CD14-positive monocyte (primary cell): ENCODE results near the gene ABCC3. TPM values are rescaled to one million over a fixed set of nuclear protein-coding genes. Genes with fewer than 3 reads are reported as not detected.

Experiments used
- DNase-seq, 3 donors: peaks; one replicate each; pipeline ENCODE4 v3.0.0-alpha.2; 2011 to 2022
- H2AFZ ChIP-seq: 2 replicates; pipeline ENCODE4 v1.6.0; 2012; ENCODE audit warnings: mild to moderate bottlenecking, low read depth, low read length, inconsistent platforms; ENCODE audit not compliant: insufficient read depth, poor library complexity, severe bottlenecking
- H3K27ac ChIP-seq, 2 donors: 1 replicate in 1 of 2; 2 replicates in 1 of 2; pipeline ENCODE4 v1.5.1; 2012 to 2013; ENCODE audit warnings: low read length in 2 of 2, control low read depth in 1 of 2, inconsistent platforms in 1 of 2, low read depth in 1 of 2, mild to moderate bottlenecking in 1 of 2
- H3K27me3 ChIP-seq, 2 donors: one replicate each; pipeline versions ENCODE4 v1.6.0 to v1.6.1; 2011 to 2013; ENCODE audit warnings: low read length in 2 of 2; ENCODE audit not compliant: control insufficient read depth in 2 of 2, insufficient read depth in 2 of 2
- H3K36me3 ChIP-seq, 2 donors: replicated peaks in 1 of 2; 1 replicate in 1 of 2; 2 replicates in 1 of 2; pipeline versions ENCODE4 v1.5.1 to v1.6.1; 2012 to 2013; ENCODE audit warnings: low read length in 2 of 2, control low read depth in 1 of 2, inconsistent platforms in 1 of 2, mild to moderate bottlenecking in 1 of 2; ENCODE audit not compliant: insufficient read depth in 2 of 2, control insufficient read depth in 1 of 2
- H3K4me1 ChIP-seq, 2 donors: 1 replicate in 1 of 2; 2 replicates in 1 of 2; pipeline versions ENCODE4 v1.5.1 to v1.6.1; 2012 to 2013; ENCODE audit warnings: low read length in 2 of 2, control low read depth in 1 of 2, inconsistent platforms in 1 of 2, mild to moderate bottlenecking in 1 of 2, moderate library complexity in 1 of 2; ENCODE audit not compliant: insufficient read depth in 2 of 2, control insufficient read depth in 1 of 2
- H3K4me2 ChIP-seq: replicated peaks from 2 replicates; pipeline ENCODE3; 2012; ENCODE audit warnings: low read length, moderate library complexity, mild to moderate bottlenecking; ENCODE audit not compliant: poor library complexity, severe bottlenecking; ENCODE audit errors: extremely low read depth
- H3K4me3 ChIP-seq, 3 experiments: fragments of 200-600 bp in 1 of 3; sonication (generic) in 1 of 3; replicated peaks in 1 of 3; 1 replicate in 2 of 3; 2 replicates in 1 of 3; pipeline ENCODE4 v1.5.1; 2011 to 2013; ENCODE audit warnings: low read length in 3 of 3, mild to moderate bottlenecking in 3 of 3, control low read depth in 2 of 3, low read depth in 2 of 3, inconsistent platforms in 1 of 3, moderate library complexity in 1 of 3
- H3K79me2 ChIP-seq: 2 replicates; pipeline ENCODE4 v1.6.0; 2012; ENCODE audit warnings: mild to moderate bottlenecking, control low read depth, inconsistent platforms, low read length, moderate library complexity; ENCODE audit not compliant: insufficient read depth
- H3K9ac ChIP-seq: 2 replicates; pipeline ENCODE4 v1.6.0; 2017; ENCODE audit warnings: low read length, mild to moderate bottlenecking; ENCODE audit not compliant: insufficient read depth, poor library complexity, severe bottlenecking
- H3K9me3 ChIP-seq, 2 donors: replicated peaks in 1 of 2; 1 replicate in 1 of 2; 2 replicates in 1 of 2; pipeline versions ENCODE4 v1.5.1 to v1.6.1; 2012 to 2013; ENCODE audit warnings: low read length in 2 of 2, control low read depth in 1 of 2; ENCODE audit not compliant: control insufficient read depth in 1 of 2, insufficient read depth in 1 of 2
- H4K20me1 ChIP-seq: 2 replicates; pipeline ENCODE4 v1.6.0; 2012; ENCODE audit warnings: mild to moderate bottlenecking, low read length, control low read depth, moderate library complexity; ENCODE audit not compliant: insufficient read depth
- H3K27ac Mint-ChIP-seq, 7 donors: one replicate each; pipeline ENCODE4 v1.8.0; 2020; ENCODE audit warnings: mild to moderate bottlenecking in 7 of 7, mixed read lengths in 7 of 7, moderate library complexity in 6 of 7, inconsistent platforms in 2 of 7
- H3K27me3 Mint-ChIP-seq, 3 donors: one replicate each; pipeline ENCODE4 v1.8.0; 2021 to 2022; ENCODE audit warnings: low read depth in 3 of 3, mild to moderate bottlenecking in 3 of 3, mixed read lengths in 3 of 3, moderate library complexity in 3 of 3, inconsistent platforms in 1 of 3
- H3K36me3 Mint-ChIP-seq, 2 donors: one replicate each; pipeline ENCODE4 v1.8.0; 2020; ENCODE audit warnings: mixed read lengths in 2 of 2, inconsistent platforms in 1 of 2, mild to moderate bottlenecking in 1 of 2
- H3K4me1 Mint-ChIP-seq: one replicate; pipeline ENCODE4 v1.8.0; 2020; ENCODE audit warnings: mild to moderate bottlenecking, mixed read lengths
- H3K4me3 Mint-ChIP-seq, 2 donors: one replicate each; pipeline ENCODE4 v1.8.0; 2020; ENCODE audit warnings: mild to moderate bottlenecking in 2 of 2, mixed read lengths in 2 of 2, moderate library complexity in 1 of 2
- H3K9me3 Mint-ChIP-seq, 7 donors: one replicate each; pipeline ENCODE4 v1.8.0; 2020 to 2022; ENCODE audit warnings: mixed read lengths in 7 of 7, mild to moderate bottlenecking in 6 of 7, moderate library complexity in 6 of 7, inconsistent platforms in 2 of 7
- WGBS: methylation state at CpG from one replicate; pipeline ENCODE4 v1.1.5; 2013; ENCODE audit warnings: missing lambda C conversion rate; ENCODE audit not compliant: insufficient coverage; 5-methylcytosine and 5-hydroxymethylcytosine counted together
- intact Hi-C, 2 donors: fragments of 100-400 bp; cut with micrococcal nuclease; formaldehyde crosslinking; loops; one replicate each; pipeline versions ENCODE4 v1.15.0 to v1.15.1; 2023
- polyA plus RNA-seq, 3 donors: library from polyadenylated mRNA; depleted of rRNA in 1 of 3; unstranded in 2 of 3; stranded (reverse) in 1 of 3; fragments of 300-500 nt in 2 of 3; fragments of >200 nt in 1 of 3; fragmentation: Illumina TruSeq in 2 of 3; gene quantifications; 1 replicate in 2 of 3; 2 replicates in 1 of 3; pipeline ENCODE4 v1.2.3, GENCODE V29; 2012 to 2021
- TF ChIP-seq, protein P1 (sequence below): fragments of 200-600 bp; IDR thresholded peaks from one replicate; pipeline ENCODE4 v1.8.0; 2022; ENCODE audit warnings: antibody characterized with exemption, mild to moderate bottlenecking

The ABCC3 gene
- polyA plus RNA-seq, 3 donors, result 2.7 to 74.5 (median 11.4) TPM

DNA sequence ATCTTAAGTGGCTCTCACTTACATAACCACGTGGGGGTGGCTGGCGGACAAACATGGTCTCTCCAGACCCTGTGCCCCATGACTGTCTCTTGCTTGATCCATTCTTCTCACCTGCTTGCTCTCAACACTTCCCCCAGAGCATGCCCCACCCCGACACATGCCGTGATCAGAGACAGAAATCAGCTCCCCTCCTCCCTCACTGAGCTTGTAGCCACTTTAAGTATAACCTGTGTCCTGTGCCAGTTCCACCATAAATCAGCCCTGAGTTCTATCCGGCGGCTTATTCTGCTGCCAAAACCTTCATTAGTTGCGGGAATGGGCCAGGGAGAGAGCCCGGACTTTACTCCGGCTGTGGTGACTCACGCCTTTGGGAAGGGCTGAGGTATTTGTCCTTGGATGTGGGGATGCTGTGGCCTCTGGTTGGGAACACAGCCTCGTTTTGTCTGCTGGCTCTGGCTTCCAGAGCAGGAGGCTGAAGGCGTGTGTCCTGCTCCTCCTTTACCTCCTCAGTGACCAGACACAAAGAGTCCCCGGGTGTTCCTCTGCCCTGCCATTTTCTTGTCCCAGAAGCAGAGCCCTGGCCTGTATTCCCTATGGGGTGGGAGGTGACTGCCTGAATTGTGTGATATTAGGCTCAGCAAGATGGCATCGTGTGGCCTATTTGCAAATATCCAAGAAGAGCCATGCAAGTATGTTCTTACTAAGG, 52.0 kb downstream of the ABCC3 start:
- Mint-ChIP-seq H3K27me3 (peaks cover 5 to 12% (median 6%) of the 10 kb centered on the region in 3 donors), H3K27ac (no peak overlapping the region), H3K36me3 (no peaks in the 10 kb centered on the region), H3K4me1 (peaks cover under 1% of the 10 kb centered on the region), H3K9me3 (no peaks in the 10 kb centered on the region), H3K4me3 (no peak overlapping the region)
- peaks cover 0 to 4% of the 10 kb centered on the region in 2 donors for H3K36me3 ChIP-seq
- H3K27me3 ChIP-seq, result no peaks in the 10 kb centered on the region
- H3K4me3 ChIP-seq, result no peak overlapping the region
- no peak overlapping the region for H2AFZ ChIP-seq
- H3K79me2 ChIP-seq, result no peaks in the 10 kb centered on the region
- H3K4me2 ChIP-seq, result no peak overlapping the region
- H3K27ac ChIP-seq, result no peak overlapping the region
- no peaks in the 10 kb centered on the region for H3K9me3 ChIP-seq
- no peaks in the 10 kb centered on the region for H4K20me1 ChIP-seq
- no peak overlapping the region for H3K9ac ChIP-seq
- TF ChIP-seq, protein P1, sequence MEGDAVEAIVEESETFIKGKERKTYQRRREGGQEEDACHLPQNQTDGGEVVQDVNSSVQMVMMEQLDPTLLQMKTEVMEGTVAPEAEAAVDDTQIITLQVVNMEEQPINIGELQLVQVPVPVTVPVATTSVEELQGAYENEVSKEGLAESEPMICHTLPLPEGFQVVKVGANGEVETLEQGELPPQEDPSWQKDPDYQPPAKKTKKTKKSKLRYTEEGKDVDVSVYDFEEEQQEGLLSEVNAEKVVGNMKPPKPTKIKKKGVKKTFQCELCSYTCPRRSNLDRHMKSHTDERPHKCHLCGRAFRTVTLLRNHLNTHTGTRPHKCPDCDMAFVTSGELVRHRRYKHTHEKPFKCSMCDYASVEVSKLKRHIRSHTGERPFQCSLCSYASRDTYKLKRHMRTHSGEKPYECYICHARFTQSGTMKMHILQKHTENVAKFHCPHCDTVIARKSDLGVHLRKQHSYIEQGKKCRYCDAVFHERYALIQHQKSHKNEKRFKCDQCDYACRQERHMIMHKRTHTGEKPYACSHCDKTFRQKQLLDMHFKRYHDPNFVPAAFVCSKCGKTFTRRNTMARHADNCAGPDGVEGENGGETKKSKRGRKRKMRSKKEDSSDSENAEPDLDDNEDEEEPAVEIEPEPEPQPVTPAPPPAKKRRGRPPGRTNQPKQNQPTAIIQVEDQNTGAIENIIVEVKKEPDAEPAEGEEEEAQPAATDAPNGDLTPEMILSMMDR, result no peak
- 97% methylated on average over 6 of the region's 14 CpGs for WGBS
- no peaks in the 10 kb centered on the region for H3K4me1 ChIP-seq
- intact Hi-C loops, result no loop called here
- DNase-seq, result no peak

DNA sequence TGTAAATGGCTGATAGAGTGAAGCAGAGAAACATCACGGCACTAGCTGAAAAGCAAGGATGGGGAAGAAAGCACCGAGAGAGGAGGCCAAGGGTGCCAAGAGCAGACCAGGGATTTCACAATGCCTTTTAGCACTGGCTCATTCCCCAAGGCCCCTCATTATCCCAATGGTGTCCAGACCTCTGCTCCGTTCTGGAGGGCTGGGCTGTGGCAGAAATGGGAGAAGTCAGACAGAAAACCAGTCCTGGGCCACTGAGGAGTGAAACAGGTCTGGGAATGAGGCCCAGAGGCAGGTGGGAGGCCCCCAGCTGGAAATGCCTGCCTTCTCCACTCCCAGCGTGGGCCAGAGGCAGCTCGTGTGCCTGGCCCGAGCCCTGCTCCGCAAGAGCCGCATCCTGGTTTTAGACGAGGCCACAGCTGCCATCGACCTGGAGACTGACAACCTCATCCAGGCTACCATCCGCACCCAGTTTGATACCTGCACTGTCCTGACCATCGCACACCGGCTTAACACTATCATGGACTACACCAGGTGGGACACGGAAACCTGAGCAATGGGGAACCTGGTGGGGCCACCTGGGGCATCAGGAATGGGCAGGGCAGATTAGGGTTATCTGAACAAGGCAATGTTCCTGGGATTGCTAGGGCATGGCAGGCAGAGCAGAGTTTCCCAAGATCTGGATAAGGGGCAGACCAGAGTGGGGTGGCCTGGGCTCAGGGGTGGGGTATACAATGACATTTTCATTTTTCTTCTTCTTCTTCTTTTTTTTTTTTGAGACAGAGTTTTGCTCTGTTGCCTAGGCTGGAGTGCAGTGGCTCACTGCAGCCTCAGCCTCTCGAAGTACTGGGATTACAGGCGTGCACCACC, 52.8 kb downstream of the ABCC3 start:
- H3K27me3 ChIP-seq, result no peaks in the 10 kb centered on the region
- no peaks in the 10 kb centered on the region for H3K4me1 ChIP-seq
- H3K36me3 ChIP-seq, result peaks cover 3 to 12% of the 10 kb centered on the region in 2 donors
- TF ChIP-seq, protein P1, result no peak
- no peaks in the 10 kb centered on the region for H3K79me2 ChIP-seq
- no peak overlapping the region for H2AFZ ChIP-seq
- Mint-ChIP-seq H3K4me3 (no peak overlapping the region), H3K27me3 (peaks cover 2 to 11% (median 5%) of the 10 kb centered on the region in 3 donors), H3K36me3 (peaks cover 3 to 6% of the 10 kb centered on the region in 2 donors), H3K4me1 (no peaks in the 10 kb centered on the region), H3K9me3 (no peaks in the 10 kb centered on the region), H3K27ac (no peak overlapping the region)
- WGBS, result 91% methylated on average over 13 of the region's 16 CpGs
- H4K20me1 ChIP-seq, result no peaks in the 10 kb centered on the region
- H3K9ac ChIP-seq, result no peak overlapping the region
- no peaks in the 10 kb centered on the region for H3K9me3 ChIP-seq
- H3K4me3 ChIP-seq, result no peak overlapping the region
- no peak for DNase-seq
- no peak overlapping the region for H3K27ac ChIP-seq
- no peak overlapping the region for H3K4me2 ChIP-seq
- intact Hi-C loops, result no loop called here
